Measurements from ENCODE around the gene SLC4A1.

The SLC4A1 gene

DNA sequence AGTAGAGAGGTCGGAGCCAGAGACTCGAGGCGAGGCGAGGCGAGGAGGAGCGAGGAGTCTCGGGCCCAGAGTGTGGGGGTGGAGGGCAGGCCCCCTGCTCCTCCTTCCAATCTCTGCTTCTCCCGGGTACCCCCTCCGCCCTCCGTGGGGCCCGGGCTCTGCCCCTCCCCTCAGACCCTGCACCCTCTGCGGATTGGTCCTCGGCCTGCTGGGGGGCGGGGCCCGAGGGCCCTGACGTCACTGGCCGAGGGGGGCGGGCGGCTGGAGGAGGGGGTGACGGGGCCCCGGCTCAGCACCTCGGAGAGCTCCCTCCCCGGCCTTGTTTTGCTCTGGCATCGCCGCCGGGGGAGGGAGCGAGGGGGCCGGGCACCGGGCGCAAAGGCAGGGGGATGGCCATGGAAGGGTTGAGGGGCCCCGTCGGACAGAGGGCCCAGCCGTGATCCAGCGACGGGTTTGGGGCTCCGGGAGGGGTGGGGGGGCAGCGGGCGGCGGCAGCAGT lies 40.4 kb upstream of the SLC4A1 start, which contains the start of gene RUNDC3A:
Gene RUNDC3A (plus strand): TSS at position 282 of the 499 bp plus-strand sequence. CDS start 232 bp downstream, outside the sequence.
- peak within 1 kb of the TSS; percentile 14; the same call in 1 of the 2 replicates for H3K4me3 ChIP-seq (ENCODE audit: low read length)
- TF ChIP-seq ZNF274 (IDR thresholded peaks at IDR 0.05; ENCODE audit: low read depth, low read length) = no peak

GRCh38 chr17:44307387-44308186 lies 39.7 kb upstream of the SLC4A1 start:
- no peak overlapping the region for H3K4me3 ChIP-seq (ENCODE audit: low read length)
- no peak for TF ChIP-seq ZNF274 (IDR thresholded peaks at IDR 0.05; ENCODE audit: low read depth, low read length)

- H3K4me3 ChIP-seq (ENCODE audit: low read length) = no peak overlapping the region
- no peak for TF ChIP-seq ZNF274 (IDR thresholded peaks at IDR 0.05; ENCODE audit: low read depth, low read length)
These were observed 36.7 kb upstream of the SLC4A1 start for GRCh38 chr17:44304651-44305050.

DNA sequence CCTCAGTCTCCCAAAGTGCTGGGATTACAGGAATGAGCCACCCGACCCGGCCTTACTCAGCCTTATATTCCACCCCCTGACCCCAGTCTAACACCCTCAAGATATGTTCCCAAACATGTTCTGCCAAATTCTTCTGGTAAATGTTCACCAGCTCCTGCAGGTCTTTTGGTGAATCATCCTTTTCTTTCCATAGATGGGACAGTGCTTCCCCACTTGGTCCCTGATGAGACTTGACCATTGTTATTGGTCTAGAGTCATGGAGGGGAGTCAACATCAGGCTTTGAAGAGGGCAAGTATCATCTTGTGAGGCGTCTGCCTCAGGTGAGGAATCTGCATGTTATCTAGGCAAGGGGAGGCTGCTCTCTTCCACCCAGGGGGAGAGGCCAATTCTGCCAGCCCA lies 30.0 kb upstream of the SLC4A1 start:
- no peak for TF ChIP-seq ZNF274 (IDR thresholded peaks at IDR 0.05; ENCODE audit: low read depth, low read length)
- H3K4me3 ChIP-seq (ENCODE audit: low read length) = no peak overlapping the region

GRCh38 chr17:44293509-44294226 lies 25.7 kb upstream of the SLC4A1 start:
- no peak overlapping the region for H3K4me3 ChIP-seq (ENCODE audit: low read length)
- TF ChIP-seq ZNF274 (IDR thresholded peaks at IDR 0.05; ENCODE audit: low read depth, low read length) = no peak

DNA sequence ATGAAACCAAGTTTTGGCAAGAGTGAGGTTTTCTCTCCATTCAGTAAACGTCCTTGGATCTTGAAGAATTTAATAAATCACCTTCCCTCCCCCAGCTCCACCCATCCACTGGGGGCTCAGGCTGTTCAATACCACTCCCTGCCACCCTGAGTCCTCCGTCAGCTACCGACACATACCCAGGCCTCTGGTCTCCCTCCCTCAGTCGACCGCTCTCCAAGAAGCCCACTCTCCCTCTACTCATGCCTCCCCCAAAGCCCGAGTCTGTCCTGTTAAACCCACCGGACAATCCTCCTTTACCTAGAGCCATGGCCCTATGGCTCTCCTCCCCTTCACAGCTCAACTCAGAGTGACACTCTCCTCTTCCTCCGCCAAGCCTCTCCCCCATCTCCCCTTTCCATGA lies 19.7 kb upstream of the SLC4A1 start:
- H3K4me3 ChIP-seq (ENCODE audit: low read length) = no peak overlapping the region
- no peak for TF ChIP-seq ZNF274 (IDR thresholded peaks at IDR 0.05; ENCODE audit: low read depth, low read length)

DNA sequence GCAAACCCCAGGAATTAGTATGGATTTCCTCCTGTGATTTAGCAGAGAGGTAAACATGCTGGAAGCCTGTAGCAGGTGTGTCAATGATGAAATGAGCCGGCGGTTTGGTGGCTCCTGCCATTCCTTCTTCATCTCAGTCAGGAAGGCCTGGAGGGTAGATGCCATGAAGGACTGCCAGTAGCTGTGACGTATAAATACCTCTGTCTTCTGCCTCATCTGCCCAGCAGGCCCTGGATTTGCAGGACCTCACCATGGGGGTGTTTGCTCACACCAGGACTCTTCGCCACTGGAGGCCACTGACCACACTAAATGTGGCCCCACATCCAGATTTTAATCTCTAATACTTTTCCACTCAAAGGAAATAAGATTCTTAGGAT lies 16.1 kb upstream of the SLC4A1 start:
- H3K4me3 ChIP-seq (ENCODE audit: low read length) = no peak overlapping the region
- no peak for TF ChIP-seq ZNF274 (IDR thresholded peaks at IDR 0.05; ENCODE audit: low read depth, low read length)

GRCh38 chr17:44283344-44284023 lies 15.5 kb upstream of the SLC4A1 start:
- TF ChIP-seq ZNF274 (IDR thresholded peaks at IDR 0.05; ENCODE audit: low read depth, low read length) = no peak
- no peak overlapping the region for H3K4me3 ChIP-seq (ENCODE audit: low read length)

DNA sequence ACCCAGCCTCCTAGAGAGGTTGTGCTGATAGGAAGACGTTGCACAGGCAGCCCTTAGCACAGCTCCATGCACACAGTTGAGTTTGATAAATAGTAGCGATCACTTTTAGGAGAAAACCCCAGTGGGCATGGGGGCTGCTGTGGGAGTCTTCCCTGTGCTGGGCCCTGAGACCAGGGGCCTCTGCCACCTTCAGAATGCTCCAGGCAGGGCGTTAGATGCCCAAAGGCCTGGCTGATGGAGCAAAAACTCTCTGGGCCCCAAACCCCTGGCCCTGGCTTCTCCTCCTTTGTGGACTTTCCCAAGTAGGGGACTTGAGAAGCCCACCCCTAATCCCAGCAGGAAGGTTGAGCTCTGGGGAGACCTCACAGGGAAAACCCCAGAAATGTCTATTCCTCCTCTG lies 14.3 kb upstream of the SLC4A1 start:
- no peak overlapping the region for H3K4me3 ChIP-seq (ENCODE audit: low read length)
- TF ChIP-seq ZNF274 (IDR thresholded peaks at IDR 0.05; ENCODE audit: low read depth, low read length) = no peak

DNA sequence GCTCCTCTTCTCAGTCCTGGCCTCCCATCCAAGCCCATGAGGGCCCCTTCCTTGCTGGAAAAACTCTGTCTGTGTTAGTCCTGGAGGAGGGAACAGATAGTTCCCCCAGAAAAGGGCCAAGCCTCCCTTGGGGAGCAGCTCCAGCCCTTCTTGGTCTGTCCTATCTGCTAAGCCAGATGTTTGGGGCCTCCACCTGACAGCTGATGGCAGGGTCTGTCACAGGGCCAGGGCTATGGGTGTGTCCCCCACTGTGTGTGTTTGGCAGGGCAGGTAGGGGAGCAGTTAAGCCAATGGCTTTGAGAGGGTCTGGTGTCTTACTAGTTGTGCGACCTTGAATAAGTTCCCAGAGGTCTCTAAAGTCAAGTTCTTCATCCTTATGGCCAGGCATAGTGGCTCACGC lies 13.6 kb upstream of the SLC4A1 start:
- no peak overlapping the region for H3K4me3 ChIP-seq (ENCODE audit: low read length)
- TF ChIP-seq ZNF274 (IDR thresholded peaks at IDR 0.05; ENCODE audit: low read depth, low read length) = no peak

GRCh38 chr17:44280392-44280937 lies 12.5 kb upstream of the SLC4A1 start:
- no peak for TF ChIP-seq ZNF274 (IDR thresholded peaks at IDR 0.05; ENCODE audit: low read depth, low read length)
- no peak overlapping the region for H3K4me3 ChIP-seq (ENCODE audit: low read length)

DNA sequence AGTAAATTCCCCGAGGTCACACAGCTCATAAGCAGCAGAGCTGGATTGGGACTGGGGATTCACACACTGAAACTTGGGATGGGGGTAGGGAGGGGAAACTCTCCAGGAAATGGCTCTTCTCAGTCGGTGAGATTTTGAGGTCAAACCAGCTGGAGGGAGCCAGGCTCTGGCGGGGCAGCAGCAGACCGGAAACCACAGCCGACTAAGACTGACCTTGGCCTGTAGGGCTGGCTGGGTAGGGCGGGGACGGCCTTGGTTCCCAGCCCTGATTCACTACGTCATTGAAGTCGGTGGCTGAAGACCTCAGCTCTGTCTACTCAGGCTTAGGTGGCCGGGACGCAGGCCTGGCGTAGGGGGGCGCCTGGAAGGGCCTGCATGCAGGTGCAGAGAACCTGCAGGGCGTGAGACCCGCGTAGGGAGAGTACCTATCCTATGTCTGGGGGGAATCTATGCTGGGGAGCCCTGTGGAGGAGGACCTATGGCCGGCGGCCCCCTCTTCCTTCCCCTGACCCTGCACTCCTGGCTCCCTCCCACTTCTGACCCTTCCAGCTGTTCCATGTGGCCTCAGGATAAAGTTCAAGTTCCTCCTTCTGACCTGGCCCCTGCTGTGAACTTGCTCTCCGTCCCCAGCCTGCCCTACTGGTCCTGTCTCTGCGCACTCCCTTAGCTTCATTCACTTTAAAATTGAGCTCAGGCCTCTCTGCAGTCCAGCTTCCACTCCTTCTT lies 11.9 kb upstream of the SLC4A1 start:
- TF ChIP-seq ZNF274 (IDR thresholded peaks at IDR 0.05; ENCODE audit: low read depth, low read length) = no peak
- H3K4me3 ChIP-seq (ENCODE audit: low read length) = no peak overlapping the region

GRCh38 chr17:44279346-44279665 lies 11.4 kb upstream of the SLC4A1 start:
- no peak for TF ChIP-seq ZNF274 (IDR thresholded peaks at IDR 0.05; ENCODE audit: low read depth, low read length)
- no peak overlapping the region for H3K4me3 ChIP-seq (ENCODE audit: low read length)

DNA sequence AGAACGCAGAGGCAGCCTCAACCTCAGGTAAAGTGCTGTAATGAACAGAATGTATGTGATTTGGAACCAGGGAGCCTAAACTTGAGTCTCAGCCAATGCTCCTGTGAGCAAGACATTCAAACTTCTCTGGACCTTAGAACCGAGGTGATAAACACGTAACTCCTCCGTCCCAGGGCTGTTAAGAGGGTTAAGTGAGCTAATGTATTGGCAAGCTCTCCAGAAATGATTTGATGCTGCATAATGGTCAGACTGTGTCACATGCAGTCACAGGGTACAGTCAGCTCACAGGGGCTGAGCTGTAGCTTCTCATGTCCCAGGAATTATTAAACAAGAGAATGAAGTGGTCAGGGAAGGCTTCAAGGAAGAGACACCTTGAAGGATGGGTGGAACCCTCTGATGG lies 10.0 kb upstream of the SLC4A1 start:
- no peak for TF ChIP-seq ZNF274 (IDR thresholded peaks at IDR 0.05; ENCODE audit: low read depth, low read length)
- no peak overlapping the region for H3K4me3 ChIP-seq (ENCODE audit: low read length)

Data from GM08714 (cell line).